H1 (cell line): ENCODE data around the gene GPR39. TPM values are rescaled to one million over a fixed set of nuclear protein-coding genes. Genes with fewer than 3 reads are reported as not detected.

Experiments used
- JUN ChIP-seq: IDR thresholded peaks from 2 replicates; pipeline ENCODE4 v1.6.1; 2011; ENCODE audit warnings: low read depth, mild to moderate bottlenecking, improper control_type of control experiment, low read length
- RAD21 ChIP-seq, 2 experiments: IDR thresholded peaks in 1 of 2; conservative IDR thresholded peaks in 1 of 2; 2 replicates each; pipeline ENCODE4 v1.6.1; 2011; ENCODE audit warnings: low read depth in 2 of 2, low read length in 2 of 2, improper control_type of control experiment in 1 of 2, inconsistent platforms in 1 of 2, mild to moderate bottlenecking in 1 of 2, moderate library complexity in 1 of 2
- SIN3A ChIP-seq, 2 experiments: IDR thresholded peaks in 1 of 2; conservative IDR thresholded peaks in 1 of 2; 2 replicates each; pipeline ENCODE4 v1.6.1; 2011 to 2012; ENCODE audit warnings: low read length in 2 of 2, improper control_type of control experiment in 1 of 2, low read depth in 1 of 2, mild to moderate bottlenecking in 1 of 2
- SIRT6 ChIP-seq: IDR thresholded peaks from one replicate; pipeline ENCODE4 v1.7.1; 2012; ENCODE audit warnings: low read length, inconsistent platforms
- SUZ12 ChIP-seq: fragments of 200-600 bp; sonication (generic); IDR thresholded peaks from 2 replicates; pipeline ENCODE4 v1.6.1; 2012; ENCODE audit warnings: mild to moderate bottlenecking, inconsistent platforms, low read length, moderate library complexity, mixed read lengths
- TAF1 ChIP-seq: IDR thresholded peaks from 2 replicates; pipeline ENCODE4 v1.6.1; 2011; ENCODE audit warnings: mild to moderate bottlenecking, low read depth, low read length
- polyA plus RNA-seq, 7 experiments: library from polyadenylated mRNA; depleted of rRNA in 3 of 7; stranded (reverse) in 5 of 7; unstranded in 2 of 7; fragments of >200 nt in 5 of 7; fragments of 200-250 nt in 2 of 7; gene quantifications; 1 replicate in 5 of 7; 2 replicates in 1 of 7; 4 replicates in 1 of 7; pipeline versions ENCODE4 v1.2.1 to v1.2.3, GENCODE V29; 2011 to 2013; ENCODE audit warnings: missing spikeins in 2 of 7, mixed read lengths in 2 of 7
- total RNA-seq: library from RNA; stranded (reverse); fragmentation: NEBNext Ultra II Directional; extraction: Animal tissue kit (Norgen Biotek cat#: 25700); gene quantifications from 2 replicates; pipeline ENCODE4 v1.2.1, GENCODE V29; 2021
- TF ChIP-seq, protein P1 (sequence below): IDR thresholded peaks from 2 replicates; pipeline ENCODE4 v1.6.1; 2011; ENCODE audit warnings: low read depth, mild to moderate bottlenecking, low read length; ENCODE audit not compliant: insufficient read depth

The GPR39 gene
- total and polyA plus RNA-seq, 2 of the 8 experiments (the other 6 are each of a cell fraction or from before 2014, with no cell fraction given), result 0.63 to 2.7 TPM

DNA sequence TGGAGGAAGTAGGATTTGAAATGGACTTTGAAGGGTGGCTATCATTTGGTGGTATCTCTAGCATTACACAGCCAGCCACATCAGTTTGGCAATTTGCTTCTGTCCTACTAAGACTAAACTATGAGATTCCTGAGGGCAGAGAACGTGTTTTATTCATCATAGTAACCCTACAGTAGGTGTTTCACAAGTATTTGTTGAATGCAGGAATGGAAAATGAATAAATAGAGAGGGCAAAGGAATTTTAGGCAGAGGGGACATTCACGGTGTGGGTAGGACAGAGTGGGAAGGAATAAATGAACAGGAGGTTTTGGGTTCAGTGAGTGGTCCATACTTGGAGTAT is 15.7 kb upstream of the GPR39 start (continued):
- TF ChIP-seq, protein P1, sequence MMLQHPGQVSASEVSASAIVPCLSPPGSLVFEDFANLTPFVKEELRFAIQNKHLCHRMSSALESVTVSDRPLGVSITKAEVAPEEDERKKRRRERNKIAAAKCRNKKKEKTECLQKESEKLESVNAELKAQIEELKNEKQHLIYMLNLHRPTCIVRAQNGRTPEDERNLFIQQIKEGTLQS, result no peak
- TF ChIP-seq SIRT6 (no peak), TAF1 (no peak), RAD21 (IDR thresholded peaks at IDR 0.05 in 1 of 2, conservative IDR thresholded peaks at IDR 0.05 in 1 of 2; ENCODE audit: low read depth in 2 of 2, low read length in 2 of 2) (no peak), SIN3A (conservative IDR thresholded peaks at IDR 0.05 in 1 of 2, IDR thresholded peaks at IDR 0.05 in 1 of 2; ENCODE audit: low read depth in 1 of 2, low read length in 2 of 2) (no peak), JUN (no peak), SUZ12 (no peak)
